Measurements from ENCODE around the gene MOV10L1. TPM values are rescaled to one million over a fixed set of nuclear protein-coding genes. Genes with fewer than 3 reads are reported as not detected.

MOV10L1 gene
- total RNA-seq, 1 donor from 2014 or later: 0.56 TPM

GRCh38 chr22:50180727-50181521 is 91.1 kb downstream of the MOV10L1 start:
- Histone ChIP-seq H3K36me3 (no peaks in the 10 kb centered on the region), H3K4me1 (peaks cover 21% of the 10 kb centered on the region), H3K4me3 (no peak overlapping the region), H3K27ac (no peak overlapping the region), H3K9me3 (no peaks in the 10 kb centered on the region), H3K27me3 (ENCODE audit: low read depth) (peaks cover 29% of the 10 kb centered on the region)
- ATAC-seq: no peak
- DNase-seq: no peak
- intact Hi-C loops (cut with DNase I): no loop called here
- no peak for TF ChIP-seq CTCF (IDR thresholded peaks at IDR 0.05)

GRCh38 chr22:50182176-50183081 is 92.6 kb downstream of the MOV10L1 start:
- no peak for TF ChIP-seq CTCF (IDR thresholded peaks at IDR 0.05)
- H3K36me3 ChIP-seq: no peaks in the 10 kb centered on the region
- no peak overlapping the region for H3K27ac ChIP-seq
- H3K4me3 ChIP-seq: no peak overlapping the region
- ATAC-seq (peak in 1 of 2 donors; percentile 6), DNase-seq (peak; percentile 65)
- H3K27me3 ChIP-seq (ENCODE audit: low read depth): peaks cover 19% of the 10 kb centered on the region
- H3K4me1 ChIP-seq: peaks cover 32% of the 10 kb centered on the region
- H3K9me3 ChIP-seq: no peaks in the 10 kb centered on the region
- intact Hi-C loops (cut with DNase I): no loop called here

GRCh38 chr22:50183141-50183971 is 93.5 kb downstream of the MOV10L1 start:
- ATAC-seq (no peak), DNase-seq (no peak)
- Histone ChIP-seq H3K36me3 (no peaks in the 10 kb centered on the region), H3K27ac (peak overlapping the region; percentile 66), H3K9me3 (no peaks in the 10 kb centered on the region), H3K4me3 (no peak overlapping the region), H3K27me3 (ENCODE audit: low read depth) (peaks cover 12% of the 10 kb centered on the region), H3K4me1 (peaks cover 34% of the 10 kb centered on the region)
- intact Hi-C loops (cut with DNase I): no loop called here
- no peak for TF ChIP-seq CTCF (IDR thresholded peaks at IDR 0.05)

- intact Hi-C loops (cut with DNase I): no loop called here
- no peaks in the 10 kb centered on the region for H3K36me3 ChIP-seq
- H3K27ac ChIP-seq: peak overlapping the region; percentile 66
- H3K27me3 ChIP-seq (ENCODE audit: low read depth): peaks cover 3% of the 10 kb centered on the region
- H3K9me3 ChIP-seq: no peaks in the 10 kb centered on the region
- no peak for TF ChIP-seq CTCF (IDR thresholded peaks at IDR 0.05)
- DNase-seq (peak; percentile 91), ATAC-seq (peak; percentile 53 to 68)
- H3K4me1 ChIP-seq: peaks cover 42% of the 10 kb centered on the region
- peak overlapping the region; percentile 61 for H3K4me3 ChIP-seq
Measured at GRCh38 chr22:50184004-50184901, 94.4 kb downstream of the MOV10L1 start.

All from lower lobe of right lung (tissue), 2 donors.